ENCODE measurements around the gene LAMA3. TPM values are rescaled to one million over a fixed set of nuclear protein-coding genes. Genes with fewer than 3 reads are reported as not detected.

LAMA3 gene, protein sequence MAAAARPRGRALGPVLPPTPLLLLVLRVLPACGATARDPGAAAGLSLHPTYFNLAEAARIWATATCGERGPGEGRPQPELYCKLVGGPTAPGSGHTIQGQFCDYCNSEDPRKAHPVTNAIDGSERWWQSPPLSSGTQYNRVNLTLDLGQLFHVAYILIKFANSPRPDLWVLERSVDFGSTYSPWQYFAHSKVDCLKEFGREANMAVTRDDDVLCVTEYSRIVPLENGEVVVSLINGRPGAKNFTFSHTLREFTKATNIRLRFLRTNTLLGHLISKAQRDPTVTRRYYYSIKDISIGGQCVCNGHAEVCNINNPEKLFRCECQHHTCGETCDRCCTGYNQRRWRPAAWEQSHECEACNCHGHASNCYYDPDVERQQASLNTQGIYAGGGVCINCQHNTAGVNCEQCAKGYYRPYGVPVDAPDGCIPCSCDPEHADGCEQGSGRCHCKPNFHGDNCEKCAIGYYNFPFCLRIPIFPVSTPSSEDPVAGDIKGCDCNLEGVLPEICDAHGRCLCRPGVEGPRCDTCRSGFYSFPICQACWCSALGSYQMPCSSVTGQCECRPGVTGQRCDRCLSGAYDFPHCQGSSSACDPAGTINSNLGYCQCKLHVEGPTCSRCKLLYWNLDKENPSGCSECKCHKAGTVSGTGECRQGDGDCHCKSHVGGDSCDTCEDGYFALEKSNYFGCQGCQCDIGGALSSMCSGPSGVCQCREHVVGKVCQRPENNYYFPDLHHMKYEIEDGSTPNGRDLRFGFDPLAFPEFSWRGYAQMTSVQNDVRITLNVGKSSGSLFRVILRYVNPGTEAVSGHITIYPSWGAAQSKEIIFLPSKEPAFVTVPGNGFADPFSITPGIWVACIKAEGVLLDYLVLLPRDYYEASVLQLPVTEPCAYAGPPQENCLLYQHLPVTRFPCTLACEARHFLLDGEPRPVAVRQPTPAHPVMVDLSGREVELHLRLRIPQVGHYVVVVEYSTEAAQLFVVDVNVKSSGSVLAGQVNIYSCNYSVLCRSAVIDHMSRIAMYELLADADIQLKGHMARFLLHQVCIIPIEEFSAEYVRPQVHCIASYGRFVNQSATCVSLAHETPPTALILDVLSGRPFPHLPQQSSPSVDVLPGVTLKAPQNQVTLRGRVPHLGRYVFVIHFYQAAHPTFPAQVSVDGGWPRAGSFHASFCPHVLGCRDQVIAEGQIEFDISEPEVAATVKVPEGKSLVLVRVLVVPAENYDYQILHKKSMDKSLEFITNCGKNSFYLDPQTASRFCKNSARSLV (N-terminal part only)
- total RNA-seq: under 1 TPM in 1 of 2 donors, not detected in 1; 0.19 TPM

DNA sequence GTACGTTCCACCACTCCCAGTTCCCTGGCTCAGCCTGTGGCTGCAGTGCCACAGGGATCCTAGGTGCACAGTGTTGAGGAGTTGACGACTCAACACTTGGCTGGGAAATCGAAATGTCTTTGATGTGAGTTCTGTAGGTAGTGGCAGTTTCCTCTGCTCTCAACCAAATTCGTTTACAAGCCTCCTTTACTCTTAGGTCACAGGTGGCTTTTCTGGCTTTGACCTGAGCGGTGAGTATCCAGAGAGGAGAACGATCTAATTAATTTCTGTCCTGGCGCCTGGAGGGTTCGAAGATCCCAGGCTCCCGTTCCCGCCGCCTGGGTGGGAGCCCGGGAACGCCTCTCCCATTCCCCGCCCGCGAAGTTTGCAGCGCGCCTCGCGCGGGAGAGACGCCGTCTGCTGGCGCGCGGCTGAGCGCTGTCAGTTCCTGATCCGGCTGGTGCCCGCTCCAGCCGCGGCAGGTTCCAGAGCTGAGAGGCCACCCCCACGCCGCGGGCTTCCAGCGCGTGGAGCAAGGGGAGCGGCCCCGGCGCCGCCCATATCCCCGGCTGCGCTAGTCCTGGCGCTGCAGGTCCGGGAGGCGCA is at the start of gene LAMA3:
LAMA3 (plus strand) TSS at position 423 of the 585 bp plus-strand sequence. CDS start 231 bp downstream, outside the sequence.
- H3K4me3 Mint-ChIP-seq: peak within 1 kb of the TSS; percentile 73 to 74
- H3K27me3 Mint-ChIP-seq (ENCODE audit: low read depth): peaks cover 47% of the 10 kb centered on the region
- no peaks in the 10 kb centered on the region for H3K36me3 Mint-ChIP-seq (ENCODE audit: insufficient read depth in 2 of 2)
- peak; percentile 27 to 39 for DNase-seq
- no peaks in the 10 kb centered on the region for H3K9me3 Mint-ChIP-seq
- no peaks in the 10 kb centered on the region for H3K4me1 Mint-ChIP-seq (ENCODE audit: low read depth)
- ATAC-seq (replicated peaks in 1 of 2): peak; percentile 84 to 86
- H3K27ac Mint-ChIP-seq: no peak within 1 kb of the TSS

DNA sequence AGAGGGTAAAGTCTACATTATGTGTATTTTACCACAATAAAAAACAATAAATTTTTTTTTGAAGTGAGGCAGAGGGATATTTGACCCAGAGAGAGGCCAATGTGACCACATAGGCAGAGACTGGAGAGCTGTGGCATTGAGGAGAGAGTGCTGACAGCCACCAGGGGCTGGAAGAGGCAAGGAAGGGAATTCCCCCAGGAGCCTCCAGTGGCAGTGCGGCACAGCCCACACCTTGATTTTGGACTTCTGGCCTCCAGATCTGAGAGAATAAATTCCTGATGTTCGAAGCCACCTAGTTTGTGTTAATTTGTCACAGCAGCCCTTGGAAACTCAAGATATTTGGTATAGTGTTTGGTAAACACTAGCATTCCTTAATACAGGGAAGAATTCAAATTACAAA is 49.2 kb upstream of the LAMA3 start:
- no peak for ATAC-seq (replicated peaks in 1 of 2)
- Mint-ChIP-seq H3K27me3 (ENCODE audit: low read depth) (no peaks in the 10 kb centered on the region), H3K4me3 (no peak overlapping the region), H3K9me3 (no peaks in the 10 kb centered on the region), H3K36me3 (ENCODE audit: insufficient read depth in 2 of 2) (no peaks in the 10 kb centered on the region), H3K27ac (no peak overlapping the region), H3K4me1 (ENCODE audit: low read depth) (peaks cover 1% of the 10 kb centered on the region)
- DNase-seq: no peak

DNA sequence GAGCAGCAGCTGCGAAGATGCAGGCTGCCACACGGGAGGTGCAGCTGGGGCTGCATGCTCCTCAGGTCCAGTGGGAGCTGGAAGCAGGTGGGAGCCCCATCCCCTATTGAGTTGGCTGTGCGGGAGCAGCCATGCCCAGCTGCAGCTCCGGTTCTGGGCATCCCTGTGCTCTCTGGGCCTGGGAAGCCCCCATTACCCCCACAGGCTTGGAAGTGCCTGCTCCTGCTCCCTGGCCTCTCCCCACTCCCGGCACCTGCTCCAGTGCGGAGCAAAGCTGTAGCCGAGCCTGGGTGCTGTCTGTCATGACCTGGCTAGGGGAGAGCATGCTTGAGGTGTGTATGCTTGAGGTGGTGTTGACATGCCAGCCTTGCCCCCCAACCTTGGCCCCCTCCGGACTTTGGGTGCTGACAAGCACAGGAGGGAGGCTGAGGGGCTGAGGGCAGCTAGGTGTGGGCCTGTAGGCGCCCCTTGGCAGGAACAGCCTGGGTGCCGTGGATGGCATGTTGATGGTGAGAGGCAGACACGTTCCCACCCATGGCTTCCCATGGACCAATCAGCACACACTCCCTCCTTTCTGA is 48.0 kb upstream of the LAMA3 start:
- H3K27me3 Mint-ChIP-seq (ENCODE audit: low read depth): no peaks in the 10 kb centered on the region
- no peaks in the 10 kb centered on the region for H3K36me3 Mint-ChIP-seq (ENCODE audit: insufficient read depth in 2 of 2)
- H3K4me1 Mint-ChIP-seq (ENCODE audit: low read depth): no peaks in the 10 kb centered on the region
- H3K9me3 Mint-ChIP-seq: no peaks in the 10 kb centered on the region
- no peak overlapping the region for H3K4me3 Mint-ChIP-seq
- H3K27ac Mint-ChIP-seq: no peak overlapping the region
- DNase-seq (no peak), ATAC-seq (replicated peaks in 1 of 2) (no peak)

DNA sequence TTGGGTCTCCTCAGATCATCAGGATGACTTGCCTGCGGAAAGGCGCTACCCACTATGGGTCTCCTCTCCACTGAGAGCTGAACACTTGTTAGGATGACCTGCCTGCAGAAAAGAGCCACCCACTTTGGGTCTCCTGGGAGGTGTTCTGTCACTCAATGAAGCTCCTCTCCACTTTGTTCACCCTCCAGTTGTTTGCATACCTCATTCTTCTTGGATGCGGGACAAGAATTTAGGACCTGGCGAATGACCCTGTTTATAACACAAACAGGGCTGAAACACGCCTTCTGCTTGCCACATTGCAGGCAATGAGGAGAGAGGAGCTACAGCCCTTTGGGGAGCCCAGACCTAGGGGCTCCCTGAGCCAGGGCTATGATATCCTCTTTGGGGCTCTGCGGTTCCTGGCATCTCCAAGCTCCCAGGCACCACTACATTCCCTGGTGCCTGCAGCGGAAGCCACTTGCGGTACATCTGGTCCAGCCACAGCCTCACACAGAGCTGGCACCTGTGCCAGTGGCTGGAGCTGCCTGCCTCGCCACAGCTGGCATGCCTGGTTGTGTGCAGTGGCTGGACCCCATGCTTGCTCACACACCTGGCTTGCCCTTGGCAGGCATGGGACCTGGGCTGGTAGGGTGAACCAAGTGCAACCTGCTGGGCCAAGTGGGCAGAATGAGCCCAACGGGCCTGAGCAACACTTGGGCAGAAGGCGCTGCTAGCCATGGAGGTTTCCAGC is 47.2 kb upstream of the LAMA3 start:
- H3K36me3 Mint-ChIP-seq (ENCODE audit: insufficient read depth in 2 of 2): no peaks in the 10 kb centered on the region
- H3K27ac Mint-ChIP-seq: no peak overlapping the region
- no peak overlapping the region for H3K4me3 Mint-ChIP-seq
- ATAC-seq (replicated peaks in 1 of 2) (no peak), DNase-seq (no peak)
- H3K27me3 Mint-ChIP-seq (ENCODE audit: low read depth): no peaks in the 10 kb centered on the region
- no peaks in the 10 kb centered on the region for H3K9me3 Mint-ChIP-seq
- H3K4me1 Mint-ChIP-seq (ENCODE audit: low read depth): no peaks in the 10 kb centered on the region

DNA sequence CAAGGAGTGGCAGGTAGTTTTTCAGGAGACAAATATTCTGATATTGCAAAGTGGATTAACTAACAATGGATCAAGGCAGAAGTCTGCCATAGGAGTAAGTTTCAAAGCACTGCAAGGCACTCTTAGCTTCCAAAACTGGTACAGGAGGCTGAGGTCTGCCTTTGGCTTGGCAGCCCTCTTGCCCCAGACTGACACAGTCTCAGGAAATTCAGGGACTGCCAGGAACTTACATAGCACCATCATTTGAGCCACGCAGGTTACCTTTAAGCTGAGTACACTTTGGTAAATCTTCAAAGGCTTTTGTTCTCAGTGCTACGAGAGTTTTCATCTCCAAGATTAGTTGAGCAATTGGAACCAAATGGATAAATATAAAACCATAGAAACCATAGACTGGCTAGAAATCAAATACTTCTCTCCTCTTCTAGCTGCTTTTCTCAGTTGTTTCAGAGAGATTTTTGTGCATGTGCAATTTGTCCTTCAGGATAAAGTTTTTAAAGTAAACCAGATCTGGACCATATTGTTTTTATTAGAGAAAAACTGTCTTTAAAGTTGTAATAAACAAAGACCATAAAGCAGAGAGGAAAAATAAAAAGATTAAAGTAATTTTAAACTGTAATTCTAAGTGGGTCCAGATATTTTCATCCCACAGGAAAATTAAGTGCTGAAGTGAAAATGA is 45.3 kb upstream of the LAMA3 start:
- DNase-seq: no peak
- Mint-ChIP-seq H3K9me3 (no peaks in the 10 kb centered on the region), H3K4me3 (no peak overlapping the region), H3K27me3 (ENCODE audit: low read depth) (peaks cover 6% of the 10 kb centered on the region), H3K4me1 (ENCODE audit: low read depth) (no peaks in the 10 kb centered on the region), H3K27ac (no peak overlapping the region), H3K36me3 (ENCODE audit: insufficient read depth in 2 of 2) (no peaks in the 10 kb centered on the region)
- ATAC-seq (replicated peaks in 1 of 2): no peak

DNA sequence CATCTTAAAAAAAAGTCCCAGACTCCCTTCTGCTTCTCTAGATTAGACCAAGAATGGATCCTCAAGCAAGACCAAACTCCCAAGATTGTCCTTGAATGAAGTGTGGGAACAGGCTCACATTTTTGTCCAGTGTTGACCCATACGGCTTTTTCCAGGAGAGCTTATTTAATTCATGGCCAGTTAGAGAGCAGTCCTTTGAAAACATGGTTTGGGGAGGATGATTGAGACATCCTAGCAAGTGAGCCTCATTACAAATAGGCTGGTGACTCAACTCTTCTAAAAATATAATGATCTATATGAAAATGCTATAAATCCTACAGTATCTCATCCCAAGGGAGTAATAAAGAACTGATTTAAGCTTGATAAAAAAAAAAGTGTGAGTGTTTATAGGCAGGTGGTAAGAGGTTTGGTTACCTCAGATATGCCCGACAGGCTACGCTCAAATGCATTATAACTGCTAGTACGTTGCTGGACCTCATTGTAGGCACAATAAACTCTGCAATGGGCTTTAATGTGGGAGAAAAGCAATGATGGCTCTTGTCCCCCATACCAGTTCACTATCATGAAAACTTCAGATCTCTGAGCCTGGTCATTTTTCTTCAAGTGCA is 43.6 kb upstream of the LAMA3 start:
- Mint-ChIP-seq H3K9me3 (no peaks in the 10 kb centered on the region), H3K27me3 (ENCODE audit: low read depth) (peaks cover 6% of the 10 kb centered on the region), H3K4me1 (ENCODE audit: low read depth) (no peaks in the 10 kb centered on the region), H3K36me3 (ENCODE audit: insufficient read depth in 2 of 2) (no peaks in the 10 kb centered on the region), H3K27ac (no peak overlapping the region), H3K4me3 (no peak overlapping the region)
- DNase-seq (no peak), ATAC-seq (replicated peaks in 1 of 2) (no peak)

DNA sequence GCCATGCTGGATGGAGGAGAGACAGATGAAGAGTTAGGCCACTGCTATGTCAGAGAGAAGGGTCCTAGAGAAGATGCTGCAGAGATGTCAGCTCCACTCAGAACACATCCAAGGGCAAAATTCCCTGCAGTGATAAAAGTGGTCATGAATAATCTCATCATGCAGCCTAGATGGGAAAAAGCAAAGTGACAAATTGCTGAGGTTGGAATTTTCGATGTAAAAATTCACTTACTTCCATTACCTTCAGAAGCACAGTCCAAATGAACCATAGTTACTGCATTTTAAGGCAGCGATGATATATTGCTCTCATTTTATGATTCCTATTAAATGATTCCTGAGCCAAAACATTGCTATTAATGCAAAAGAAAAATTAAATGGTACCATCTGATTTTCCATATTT is 43.0 kb upstream of the LAMA3 start:
- Mint-ChIP-seq H3K36me3 (ENCODE audit: insufficient read depth in 2 of 2) (no peaks in the 10 kb centered on the region), H3K27me3 (ENCODE audit: low read depth) (peaks cover 6% of the 10 kb centered on the region), H3K27ac (no peak overlapping the region), H3K4me3 (no peak overlapping the region), H3K4me1 (ENCODE audit: low read depth) (no peaks in the 10 kb centered on the region), H3K9me3 (no peaks in the 10 kb centered on the region)
- ATAC-seq (replicated peaks in 1 of 2): no peak
- DNase-seq: no peak

DNA sequence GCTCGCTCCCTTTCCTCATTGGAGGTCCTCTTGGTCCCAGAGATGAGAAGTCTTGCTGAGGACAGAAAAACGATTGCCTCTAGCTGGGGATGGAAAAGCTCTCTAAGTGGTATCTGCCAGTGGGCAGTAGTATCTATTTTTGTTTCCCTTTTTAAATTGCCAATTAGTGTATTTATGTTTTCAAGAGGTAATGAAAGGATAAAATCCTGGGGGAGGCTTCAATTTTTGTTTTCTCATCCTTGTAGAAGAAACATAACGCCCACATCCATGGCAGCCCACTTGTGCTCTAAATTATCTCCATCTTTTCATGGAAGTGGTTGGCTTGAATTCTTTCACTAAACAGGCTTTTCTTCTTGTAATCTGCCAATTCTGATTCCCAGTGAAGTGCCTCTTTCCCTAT is 40.8 kb upstream of the LAMA3 start:
- peaks cover 6% of the 10 kb centered on the region for H3K27me3 Mint-ChIP-seq (ENCODE audit: low read depth)
- no peaks in the 10 kb centered on the region for H3K36me3 Mint-ChIP-seq (ENCODE audit: insufficient read depth in 2 of 2)
- ATAC-seq (replicated peaks in 1 of 2) (no peak), DNase-seq (no peak)
- no peaks in the 10 kb centered on the region for H3K4me1 Mint-ChIP-seq (ENCODE audit: low read depth)
- no peaks in the 10 kb centered on the region for H3K9me3 Mint-ChIP-seq
- H3K27ac Mint-ChIP-seq: no peak overlapping the region
- no peak overlapping the region for H3K4me3 Mint-ChIP-seq

DNA sequence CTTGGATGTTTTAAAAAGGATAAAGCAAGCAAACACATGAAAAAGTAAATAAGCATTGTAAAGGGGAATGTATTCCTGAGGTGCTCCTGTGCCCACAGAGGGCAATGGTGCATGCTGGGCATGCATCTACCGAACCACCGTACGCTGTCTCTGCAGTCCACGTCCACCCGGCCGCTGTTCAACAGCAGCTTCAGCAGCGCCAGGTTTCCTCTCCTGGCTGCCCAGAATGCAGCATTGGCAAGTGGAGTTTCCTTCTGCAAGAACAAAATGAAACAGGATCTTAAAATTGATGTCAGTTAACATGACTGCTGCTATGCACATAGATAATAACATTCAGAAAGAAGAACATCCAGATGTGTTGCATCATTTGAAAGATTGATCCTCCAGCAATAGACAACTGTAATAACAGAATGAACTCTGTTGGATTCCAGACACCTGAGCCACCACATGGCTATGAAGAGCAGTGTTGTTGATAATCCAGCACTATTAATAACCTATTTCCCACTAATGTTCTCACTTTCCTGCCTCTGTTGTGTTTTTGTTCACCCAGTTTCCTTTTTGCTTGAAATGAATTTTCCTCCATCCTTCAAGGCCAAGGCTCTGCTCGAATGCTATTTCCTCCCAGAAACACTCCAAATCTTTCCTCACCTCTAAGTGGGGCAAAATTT is 40.2 kb upstream of the LAMA3 start:
- H3K9me3 Mint-ChIP-seq: no peaks in the 10 kb centered on the region
- H3K27me3 Mint-ChIP-seq (ENCODE audit: low read depth): peaks cover 6% of the 10 kb centered on the region
- H3K4me3 Mint-ChIP-seq: no peak overlapping the region
- no peaks in the 10 kb centered on the region for H3K4me1 Mint-ChIP-seq (ENCODE audit: low read depth)
- no peaks in the 10 kb centered on the region for H3K36me3 Mint-ChIP-seq (ENCODE audit: insufficient read depth in 2 of 2)
- DNase-seq (no peak), ATAC-seq (replicated peaks in 1 of 2) (no peak)
- no peak overlapping the region for H3K27ac Mint-ChIP-seq

DNA sequence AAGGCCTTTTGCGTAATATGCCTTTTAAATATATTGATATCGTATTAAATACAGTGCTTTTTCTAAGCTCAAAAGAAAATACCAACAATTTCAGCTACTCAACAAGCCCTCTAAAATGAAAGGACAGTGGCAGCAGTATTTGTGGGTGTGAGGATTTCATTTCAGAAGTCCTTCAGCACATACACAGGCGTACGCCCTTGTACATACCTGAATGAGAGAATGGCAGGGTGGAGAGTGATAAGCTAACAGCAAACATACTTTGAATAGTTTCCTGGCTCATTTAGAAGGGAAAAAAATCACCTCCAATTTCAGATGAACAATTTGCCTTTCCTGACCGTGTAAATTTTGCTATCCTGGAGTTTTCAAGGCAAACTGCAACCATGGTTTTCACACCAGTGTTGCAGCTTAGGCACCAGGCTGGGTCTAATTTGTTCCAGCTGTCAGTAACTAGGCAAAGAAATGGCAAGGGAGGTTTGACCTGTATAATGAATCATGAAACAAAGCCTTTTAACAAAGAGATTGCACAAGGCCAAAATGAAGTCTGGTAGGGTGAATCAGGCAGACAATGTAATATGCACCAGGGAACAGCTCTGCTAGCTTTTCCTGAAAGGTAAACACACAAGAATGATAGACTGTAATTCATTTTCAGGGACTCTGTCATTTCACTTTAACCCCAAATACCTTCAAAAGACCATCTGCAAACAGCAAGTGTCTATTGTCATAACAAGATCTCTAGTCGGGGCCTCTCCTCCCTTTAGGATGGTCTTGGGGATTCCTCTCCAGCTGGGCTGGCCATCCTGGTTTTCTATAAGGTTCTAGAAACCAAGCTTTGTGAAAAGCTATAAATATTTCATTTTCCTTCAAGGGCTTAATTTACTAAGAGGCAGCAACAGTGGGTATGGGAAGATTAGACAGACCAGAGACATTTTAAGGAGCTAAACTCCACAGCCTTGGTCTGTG is 38.0 kb upstream of the LAMA3 start:
- Mint-ChIP-seq H3K9me3 (no peaks in the 10 kb centered on the region), H3K27ac (no peak overlapping the region), H3K36me3 (ENCODE audit: insufficient read depth in 2 of 2) (no peaks in the 10 kb centered on the region), H3K27me3 (ENCODE audit: low read depth) (peaks cover 6% of the 10 kb centered on the region), H3K4me1 (ENCODE audit: low read depth) (no peaks in the 10 kb centered on the region), H3K4me3 (no peak overlapping the region)
- DNase-seq (no peak), ATAC-seq (replicated peaks in 1 of 2) (no peak)

Measured in activated T-cell treated with anti-CD3 and anti-CD28 coated beads, Interleukin-2, amount 50 U/mL, for 72 hours (primary cell).